Keratinocyte (primary cell): ENCODE data around the gene STEEP1.

ENCODE experiments used
- CTCF ChIP-seq, 3 experiments: IDR thresholded peaks in 1 of 3; conservative IDR thresholded peaks in 1 of 3; optimal IDR thresholded peaks in 1 of 3; 2 replicates in 2 of 3; 3 replicates in 1 of 3; pipeline versions ENCODE3 to v1.5.1; 2011; ENCODE audit warnings: low read length in 3 of 3, mild to moderate bottlenecking in 3 of 3, moderate library complexity in 2 of 3, control low read depth in 1 of 3, inconsistent platforms in 1 of 3; ENCODE audit not compliant: insufficient read depth in 2 of 3; ENCODE audit errors: extremely low read depth in 1 of 3
- EZH2 ChIP-seq: IDR thresholded peaks from one replicate; pipeline ENCODE4 v1.6.1; 2012; ENCODE audit warnings: inconsistent platforms, mild to moderate bottlenecking, low read length, moderate library complexity

GRCh38 chrX:119495734-119496726 lies 69.2 kb downstream of the STEEP1 start:
- no peak for TF ChIP-seq CTCF (optimal IDR thresholded peaks at IDR 0.05 in 1 of 3, IDR thresholded peaks at IDR 0.05 in 1 of 3, conservative IDR thresholded peaks at IDR 0.05 in 1 of 3; ENCODE audit: extremely low read depth in 1 of 3, insufficient read depth in 2 of 3, low read length in 3 of 3)
- TF ChIP-seq EZH2: no peak
